Measurements from ENCODE around the gene ARID3A.

ARID3A gene

GRCh38 chr19:882871-883497 lies 42.9 kb upstream of the ARID3A start:
- Histone ChIP-seq H3F3A (ENCODE audit: insufficient read depth) (no peaks in the 10 kb centered on the region), H3K9me2 (replicated peaks; ENCODE audit: insufficient read depth, low read length) (no peaks in the 10 kb centered on the region), H3K4me3 (ENCODE audit: insufficient read depth, low read length, poor library complexity, severe bottlenecking) (no peak overlapping the region), H3K4me2 (ENCODE audit: low read depth, low read length, poor library complexity, severe bottlenecking) (no peak overlapping the region), H3K27me3 (ENCODE audit: low read length) (no peaks in the 10 kb centered on the region), H3K79me2 (ENCODE audit: insufficient read depth, low read length) (no peaks in the 10 kb centered on the region), H3K36me3 (ENCODE audit: low read length) (no peaks in the 10 kb centered on the region), H4K20me1 (ENCODE audit: low read depth, low read length) (no peaks in the 10 kb centered on the region), H3K9me3 (ENCODE audit: insufficient read depth, low read length) (no peaks in the 10 kb centered on the region), H2AFZ (ENCODE audit: low read depth, low read length, severe bottlenecking) (no peak overlapping the region), H3K9ac (ENCODE audit: low read length) (no peak overlapping the region), H3K27ac (ENCODE audit: low read depth, low read length) (no peak overlapping the region)
- TF ChIP-seq EZH2phosphoT487 (conservative IDR thresholded peaks at IDR 0.05; ENCODE audit: low read length): no peak
- no peak for TF ChIP-seq CTCF (IDR thresholded peaks at IDR 0.05; ENCODE audit: insufficient read depth, low read length, poor library complexity, severe bottlenecking)

- H3F3A ChIP-seq (ENCODE audit: insufficient read depth): no peaks in the 10 kb centered on the region
- H3K9me3 ChIP-seq (ENCODE audit: insufficient read depth, low read length): no peaks in the 10 kb centered on the region
- H2AFZ ChIP-seq (ENCODE audit: low read depth, low read length, severe bottlenecking): no peak overlapping the region
- H3K79me2 ChIP-seq (ENCODE audit: insufficient read depth, low read length): no peaks in the 10 kb centered on the region
- H3K4me2 ChIP-seq (ENCODE audit: low read depth, low read length, poor library complexity, severe bottlenecking): no peak overlapping the region
- H3K9me2 ChIP-seq (replicated peaks; ENCODE audit: insufficient read depth, low read length): no peaks in the 10 kb centered on the region
- H4K20me1 ChIP-seq (ENCODE audit: low read depth, low read length): no peaks in the 10 kb centered on the region
- H3K9ac ChIP-seq (ENCODE audit: low read length): no peak overlapping the region
- no peak for TF ChIP-seq EZH2phosphoT487 (conservative IDR thresholded peaks at IDR 0.05; ENCODE audit: low read length)
- no peak for TF ChIP-seq CTCF (IDR thresholded peaks at IDR 0.05; ENCODE audit: insufficient read depth, low read length, poor library complexity, severe bottlenecking)
- no peak overlapping the region for H3K4me3 ChIP-seq (ENCODE audit: insufficient read depth, low read length, poor library complexity, severe bottlenecking)
- no peak overlapping the region for H3K27ac ChIP-seq (ENCODE audit: low read depth, low read length)
- no peaks in the 10 kb centered on the region for H3K27me3 ChIP-seq (ENCODE audit: low read length)
- no peaks in the 10 kb centered on the region for H3K36me3 ChIP-seq (ENCODE audit: low read length)
Measured at GRCh38 chr19:883661-884211, 42.1 kb upstream of the ARID3A start.

- no peak overlapping the region for H3K27ac ChIP-seq (ENCODE audit: low read depth, low read length)
- H3K9me3 ChIP-seq (ENCODE audit: insufficient read depth, low read length): no peaks in the 10 kb centered on the region
- H3K9ac ChIP-seq (ENCODE audit: low read length): no peak overlapping the region
- H3K4me2 ChIP-seq (ENCODE audit: low read depth, low read length, poor library complexity, severe bottlenecking): no peak overlapping the region
- no peak overlapping the region for H2AFZ ChIP-seq (ENCODE audit: low read depth, low read length, severe bottlenecking)
- H3K27me3 ChIP-seq (ENCODE audit: low read length): no peaks in the 10 kb centered on the region
- H3K4me3 ChIP-seq (ENCODE audit: insufficient read depth, low read length, poor library complexity, severe bottlenecking): no peak overlapping the region
- H3K9me2 ChIP-seq (replicated peaks; ENCODE audit: insufficient read depth, low read length): no peaks in the 10 kb centered on the region
- TF ChIP-seq CTCF (IDR thresholded peaks at IDR 0.05; ENCODE audit: insufficient read depth, low read length, poor library complexity, severe bottlenecking) (no peak), EZH2phosphoT487 (conservative IDR thresholded peaks at IDR 0.05; ENCODE audit: low read length) (no peak)
- no peaks in the 10 kb centered on the region for H4K20me1 ChIP-seq (ENCODE audit: low read depth, low read length)
- H3F3A ChIP-seq (ENCODE audit: insufficient read depth): no peaks in the 10 kb centered on the region
- no peaks in the 10 kb centered on the region for H3K36me3 ChIP-seq (ENCODE audit: low read length)
- H3K79me2 ChIP-seq (ENCODE audit: insufficient read depth, low read length): no peaks in the 10 kb centered on the region
Measured at GRCh38 chr19:884420-885211, 41.2 kb upstream of the ARID3A start.
